OCI-LY1 (cell line): Measurements from ENCODE around the gene GNAS.

Experiments
- H2AFZ ChIP-seq: fragments of 200-600 bp; sonication (generic), shearing (Covaris generic); 2 replicates; pipeline ENCODE4 v1.6.0; 2014; ENCODE audit warnings: antibody characterized with exemption, mild to moderate bottlenecking, low read length
- H3F3A ChIP-seq: fragments of 200-600 bp; sonication (generic), shearing (Covaris generic); 2 replicates; pipeline ENCODE4 v1.6.0; 2014; ENCODE audit warnings: mild to moderate bottlenecking, antibody characterized with exemption, low read length, moderate library complexity; ENCODE audit not compliant: insufficient read depth
- H3K27ac ChIP-seq: fragments of 200-600 bp; sonication (generic); 2 replicates; pipeline ENCODE4 v1.5.1; 2014; ENCODE audit warnings: low read length, mixed run types, mild to moderate bottlenecking, low read depth; ENCODE audit not compliant: poor library complexity, severe bottlenecking
- H3K27me3 ChIP-seq: fragments of 200-600 bp; sonication (generic); 2 replicates; pipeline ENCODE4 v1.6.0; 2014; ENCODE audit warnings: antibody characterized with exemption, mild to moderate bottlenecking, low read length, moderate library complexity; ENCODE audit not compliant: insufficient read depth
- H3K36me3 ChIP-seq: fragments of 200-600 bp; sonication (generic); 2 replicates; pipeline ENCODE4 v1.6.1; 2014; ENCODE audit warnings: mild to moderate bottlenecking, antibody characterized with exemption, low read length, moderate library complexity, mixed read lengths; ENCODE audit not compliant: insufficient read depth
- H3K4me1 ChIP-seq: fragments of 200-600 bp; sonication (generic); 2 replicates; pipeline ENCODE4 v1.5.1; 2014; ENCODE audit warnings: mild to moderate bottlenecking, low read length, moderate library complexity; ENCODE audit not compliant: insufficient read depth, severe bottlenecking
- H3K4me2 ChIP-seq: fragments of 200-600 bp; sonication (generic), shearing (Covaris generic); 2 replicates; pipeline ENCODE4 v1.6.1; 2014; ENCODE audit warnings: low read length
- H3K4me3 ChIP-seq: fragments of 200-600 bp; sonication (generic); 2 replicates; pipeline ENCODE4 v1.5.1; 2014; ENCODE audit warnings: low read length, low read depth, mild to moderate bottlenecking, mixed read lengths; ENCODE audit not compliant: poor library complexity, severe bottlenecking
- H3K79me2 ChIP-seq: fragments of 200-600 bp; shearing (Covaris generic); 2 replicates; pipeline ENCODE4 v1.6.1; 2016; ENCODE audit warnings: mixed run types, low read length, mixed read lengths; ENCODE audit not compliant: insufficient read depth
- H3K9ac ChIP-seq: fragments of 200-600 bp; sonication (generic), shearing (Covaris generic); 2 replicates; pipeline ENCODE4 v1.6.1; 2014; ENCODE audit warnings: mild to moderate bottlenecking, low read length, mixed read lengths
- H3K9me2 ChIP-seq: fragments of 200-600 bp; sonication (generic), shearing (Covaris generic); 2 replicates; pipeline ENCODE4 v1.6.1; 2014; ENCODE audit warnings: low read depth, mild to moderate bottlenecking, low read length, mixed read lengths
- H3K9me3 ChIP-seq: fragments of 200-600 bp; shearing (Covaris generic); 2 replicates; pipeline ENCODE4 v1.6.1; 2014; ENCODE audit warnings: low read length, mixed read lengths
- H4K20me1 ChIP-seq: fragments of 200-600 bp; sonication (generic), shearing (Covaris generic); 2 replicates; pipeline ENCODE4 v1.6.0; 2016; ENCODE audit warnings: mild to moderate bottlenecking, low read length; ENCODE audit not compliant: insufficient read depth
- EZH2 ChIP-seq: fragments of 200-600 bp; sonication (generic), shearing (Covaris generic); IDR thresholded peaks from 2 replicates; pipeline ENCODE4 v1.8.0; 2017; ENCODE audit warnings: borderline replicate concordance, mixed run types, mild to moderate bottlenecking, antibody characterized with exemption, low read length, moderate library complexity, mixed read lengths
- TF ChIP-seq, protein P1 (sequence below): fragments of 200-600 bp; sonication (generic), shearing (Covaris generic); IDR thresholded peaks from 2 replicates; pipeline ENCODE4 v1.5.1; 2017; ENCODE audit warnings: mild to moderate bottlenecking, antibody characterized with exemption, low read length, moderate library complexity, mixed read lengths

Gene GNAS

DNA sequence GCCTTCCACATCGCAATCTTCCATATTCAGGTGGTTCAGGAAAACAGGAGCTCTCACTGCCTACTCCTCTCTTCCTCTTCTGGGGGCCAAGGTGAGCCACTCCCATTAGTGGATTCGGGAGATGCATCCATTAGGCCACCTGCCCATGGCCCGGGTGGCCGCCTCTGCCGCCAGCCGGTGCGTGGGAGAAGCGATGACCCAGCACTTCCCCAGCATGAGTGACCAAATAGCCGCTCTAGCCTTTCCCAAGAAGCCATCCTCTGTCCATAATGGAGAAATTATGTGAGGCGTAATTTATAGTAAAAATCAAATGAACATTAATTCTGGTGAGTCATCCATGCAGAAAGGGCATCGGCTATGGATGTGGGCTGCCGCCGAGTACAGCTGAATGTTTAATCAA, 41.2 kb upstream of the GNAS start:
- Histone ChIP-seq H3K4me1 (no peaks in the 10 kb centered on the region), H3K27ac (no peak overlapping the region), H3K27me3 (no peaks in the 10 kb centered on the region), H2AFZ (no peak overlapping the region), H3K4me3 (no peak overlapping the region), H3K9me2 (no peaks in the 10 kb centered on the region), H3K36me3 (no peaks in the 10 kb centered on the region), H3K79me2 (no peaks in the 10 kb centered on the region), H3F3A (no peaks in the 10 kb centered on the region), H4K20me1 (no peaks in the 10 kb centered on the region), H3K9me3 (no peaks in the 10 kb centered on the region), H3K9ac (no peak overlapping the region), H3K4me2 (no peak overlapping the region)
- TF ChIP-seq, protein P1, sequence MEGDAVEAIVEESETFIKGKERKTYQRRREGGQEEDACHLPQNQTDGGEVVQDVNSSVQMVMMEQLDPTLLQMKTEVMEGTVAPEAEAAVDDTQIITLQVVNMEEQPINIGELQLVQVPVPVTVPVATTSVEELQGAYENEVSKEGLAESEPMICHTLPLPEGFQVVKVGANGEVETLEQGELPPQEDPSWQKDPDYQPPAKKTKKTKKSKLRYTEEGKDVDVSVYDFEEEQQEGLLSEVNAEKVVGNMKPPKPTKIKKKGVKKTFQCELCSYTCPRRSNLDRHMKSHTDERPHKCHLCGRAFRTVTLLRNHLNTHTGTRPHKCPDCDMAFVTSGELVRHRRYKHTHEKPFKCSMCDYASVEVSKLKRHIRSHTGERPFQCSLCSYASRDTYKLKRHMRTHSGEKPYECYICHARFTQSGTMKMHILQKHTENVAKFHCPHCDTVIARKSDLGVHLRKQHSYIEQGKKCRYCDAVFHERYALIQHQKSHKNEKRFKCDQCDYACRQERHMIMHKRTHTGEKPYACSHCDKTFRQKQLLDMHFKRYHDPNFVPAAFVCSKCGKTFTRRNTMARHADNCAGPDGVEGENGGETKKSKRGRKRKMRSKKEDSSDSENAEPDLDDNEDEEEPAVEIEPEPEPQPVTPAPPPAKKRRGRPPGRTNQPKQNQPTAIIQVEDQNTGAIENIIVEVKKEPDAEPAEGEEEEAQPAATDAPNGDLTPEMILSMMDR, result no peak
- no peak for TF ChIP-seq EZH2

DNA sequence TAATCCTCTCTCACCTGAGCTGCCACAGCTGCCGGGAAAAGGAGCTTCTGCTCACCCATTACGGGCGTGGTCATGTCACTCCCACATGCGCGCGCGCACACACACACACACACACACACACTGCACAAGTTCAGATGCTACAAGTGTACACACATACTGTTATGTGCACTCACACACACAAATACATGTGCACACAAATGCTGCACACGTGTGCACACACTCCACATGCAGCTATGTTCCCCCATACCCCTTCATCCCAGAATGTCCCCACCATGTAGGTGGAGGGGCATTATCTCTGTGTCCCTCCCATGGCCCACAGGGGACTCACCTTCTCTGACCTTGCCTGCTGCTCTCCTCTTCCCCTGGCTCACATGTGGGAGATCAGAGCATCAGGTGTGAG, 39.1 kb upstream of the GNAS start:
- Histone ChIP-seq H2AFZ (no peak overlapping the region), H3K27ac (no peak overlapping the region), H3K36me3 (no peaks in the 10 kb centered on the region), H3K4me2 (no peak overlapping the region), H4K20me1 (no peaks in the 10 kb centered on the region), H3K4me1 (no peaks in the 10 kb centered on the region), H3F3A (no peaks in the 10 kb centered on the region), H3K79me2 (no peaks in the 10 kb centered on the region), H3K4me3 (no peak overlapping the region), H3K27me3 (no peaks in the 10 kb centered on the region), H3K9me3 (no peaks in the 10 kb centered on the region), H3K9ac (no peak overlapping the region), H3K9me2 (no peaks in the 10 kb centered on the region)
- TF ChIP-seq, protein P1, result no peak
- no peak for TF ChIP-seq EZH2

DNA sequence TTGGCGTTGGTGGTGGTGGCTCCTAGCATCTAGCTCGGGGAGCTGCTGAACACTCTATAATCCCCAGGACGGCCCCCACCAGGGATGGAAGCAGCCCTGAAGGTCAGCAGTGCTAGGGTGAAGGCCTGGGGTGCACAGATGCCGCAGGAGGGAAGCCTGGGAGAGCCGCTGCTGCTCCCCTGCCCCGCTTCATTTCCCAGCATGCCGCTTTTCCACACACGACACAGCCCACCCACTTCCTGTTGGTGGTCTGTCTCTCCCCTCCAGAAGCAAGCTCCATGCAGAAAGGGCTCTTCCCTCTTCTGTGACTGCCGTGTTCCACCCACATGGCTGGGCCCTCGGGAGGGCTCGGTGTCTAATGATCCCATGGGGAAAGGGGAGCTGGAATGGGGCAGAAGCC, 37.1 kb upstream of the GNAS start:
- TF ChIP-seq, protein P1, result no peak
- TF ChIP-seq EZH2, result no peak
- H3K27ac ChIP-seq, result no peak overlapping the region

More for the DNA sequence above, 37.1 kb upstream of the GNAS start:
- Histone ChIP-seq H3F3A (no peaks in the 10 kb centered on the region), H3K4me1 (no peaks in the 10 kb centered on the region), H2AFZ (no peak overlapping the region), H3K9me2 (no peaks in the 10 kb centered on the region), H3K9me3 (no peaks in the 10 kb centered on the region), H3K9ac (no peak overlapping the region), H3K36me3 (peaks cover 4% of the 10 kb centered on the region; the same call in 1 of the 2 replicates), H3K27me3 (no peaks in the 10 kb centered on the region), H3K4me2 (no peak overlapping the region), H3K4me3 (no peak overlapping the region), H3K79me2 (no peaks in the 10 kb centered on the region), H4K20me1 (no peaks in the 10 kb centered on the region)
